Activated CD4-positive, alpha-beta T cell treated with anti-CD3 and anti-CD28 coated beads for 48 hours (primary cell): ENCODE results near the gene TMEM150B.

ENCODE experiments used
- DNase-seq: peaks from one replicate; pipeline ENCODE4 v3.0.0-alpha.2; 2020

The TMEM150B gene

DNA sequence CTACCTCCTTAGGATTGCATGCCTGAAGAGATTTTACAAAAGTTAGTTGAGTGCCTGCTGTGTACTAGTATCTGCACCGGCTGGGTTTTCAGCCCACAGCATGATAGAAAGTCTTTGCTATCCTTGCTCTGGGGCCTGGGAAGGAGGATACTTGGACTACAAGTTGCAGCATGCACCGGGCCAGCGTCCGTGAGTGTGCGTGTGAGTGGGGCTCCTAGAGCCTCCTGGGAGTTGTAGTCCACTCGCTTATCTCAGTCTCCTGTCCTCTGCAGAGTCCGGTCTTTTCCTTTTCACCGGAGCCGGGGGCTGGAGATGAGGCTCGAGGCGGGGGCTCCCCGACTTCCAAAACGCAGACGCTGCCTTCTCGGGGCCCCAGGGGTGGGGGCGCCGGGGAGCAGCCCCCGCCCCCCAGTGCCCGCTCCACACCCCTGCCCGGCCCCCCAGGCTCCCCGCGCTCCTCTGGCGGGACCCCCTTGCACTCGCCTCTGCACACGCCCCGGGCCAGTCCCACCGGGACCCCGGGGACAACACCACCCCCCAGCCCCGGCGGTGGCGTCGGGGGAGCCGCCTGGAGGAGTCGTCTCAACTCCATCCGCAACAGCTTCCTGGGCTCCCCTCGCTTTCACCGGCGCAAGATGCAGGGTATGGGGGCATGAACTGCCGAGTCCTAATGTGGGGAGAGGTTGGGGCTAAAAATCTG lies 20.7 kb downstream of the TMEM150B start:
- peak; percentile 71 for DNase-seq

- no peak for DNase-seq
Measured at GRCh38 chr19:55303477-55303876, 21.7 kb downstream of the TMEM150B start.

DNA sequence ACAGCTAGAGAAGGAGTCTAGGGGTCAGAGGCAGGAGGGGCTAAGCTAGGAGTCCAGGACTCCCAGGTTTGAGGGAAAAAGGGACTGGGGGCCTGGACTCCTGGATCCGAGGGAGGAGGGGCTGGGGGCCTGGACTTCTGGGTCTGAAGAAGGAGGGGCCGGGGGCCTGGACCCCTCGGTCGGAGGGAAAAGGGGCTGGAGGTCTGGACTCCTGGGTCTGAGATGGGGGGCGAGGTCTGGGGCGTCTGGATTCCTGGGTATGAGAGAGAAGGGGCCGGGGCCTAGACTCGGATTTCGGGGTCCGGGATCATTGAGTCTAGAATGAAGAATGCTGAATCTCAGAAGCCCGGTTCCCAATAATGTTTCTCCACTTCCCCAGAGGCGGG lies 22.8 kb downstream of the TMEM150B start:
- no peak for DNase-seq

DNA sequence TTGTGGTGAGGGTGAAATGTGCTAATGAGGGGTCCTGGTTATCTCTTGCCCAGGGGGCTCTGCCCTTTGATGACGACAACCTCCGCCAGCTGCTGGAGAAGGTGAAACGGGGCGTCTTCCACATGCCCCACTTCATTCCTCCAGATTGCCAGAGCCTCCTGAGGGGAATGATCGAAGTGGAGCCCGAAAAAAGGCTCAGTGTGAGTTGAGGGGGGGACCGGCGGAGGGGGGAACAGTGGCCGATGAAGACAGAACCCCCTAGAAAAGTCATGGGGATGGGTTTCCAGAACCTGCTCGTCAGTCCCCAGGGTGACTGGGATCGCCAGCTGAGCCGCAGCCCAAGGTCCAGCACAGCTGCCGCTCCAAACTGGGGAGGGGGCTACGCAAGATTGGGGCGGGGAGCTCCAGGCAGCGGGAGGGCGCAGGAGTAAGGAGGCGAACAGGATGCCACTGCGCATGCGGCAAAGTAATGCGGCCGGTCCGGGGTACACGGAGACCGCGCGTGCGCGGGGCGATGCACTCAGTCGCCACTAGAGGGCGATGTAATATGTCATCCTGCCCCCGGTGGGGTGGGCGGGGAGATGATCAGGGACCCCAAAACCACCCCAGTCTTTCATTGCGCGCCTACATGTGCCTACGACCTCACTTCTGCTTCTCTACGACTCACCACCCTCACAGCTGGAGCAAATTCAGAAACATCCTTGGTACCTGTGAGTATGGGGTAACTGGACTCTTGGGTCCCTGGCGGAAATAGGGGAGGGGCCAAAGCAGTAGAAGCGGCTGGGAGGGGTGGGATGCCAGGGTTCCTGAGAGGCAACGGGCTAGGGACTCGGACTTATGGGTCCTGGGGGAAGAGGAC lies 23.5 kb downstream of the TMEM150B start:
- peak; percentile 97 for DNase-seq

GRCh38 chr19:55300886-55301458 lies 24.2 kb downstream of the TMEM150B start:
- no peak for DNase-seq

DNA sequence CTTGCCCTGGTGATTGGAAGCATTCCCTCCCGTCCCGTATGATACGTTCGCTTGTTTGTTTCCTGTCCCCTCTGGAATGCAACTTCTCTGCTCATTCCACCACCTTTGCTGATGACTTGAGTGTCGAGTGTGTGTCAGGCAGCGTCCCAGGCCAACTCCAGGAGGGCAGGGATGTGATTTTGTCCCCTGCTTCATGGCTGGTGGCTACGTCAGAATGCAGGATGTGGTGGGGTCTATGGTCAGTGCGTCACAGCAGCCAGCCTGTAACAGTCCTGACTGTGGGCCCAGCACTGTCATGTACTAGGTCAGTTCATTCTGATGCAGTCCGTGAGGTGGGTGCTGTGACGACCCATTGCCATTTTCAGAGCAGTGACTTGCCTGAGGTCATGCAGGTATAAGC lies 25.1 kb downstream of the TMEM150B start:
- DNase-seq = no peak

DNA sequence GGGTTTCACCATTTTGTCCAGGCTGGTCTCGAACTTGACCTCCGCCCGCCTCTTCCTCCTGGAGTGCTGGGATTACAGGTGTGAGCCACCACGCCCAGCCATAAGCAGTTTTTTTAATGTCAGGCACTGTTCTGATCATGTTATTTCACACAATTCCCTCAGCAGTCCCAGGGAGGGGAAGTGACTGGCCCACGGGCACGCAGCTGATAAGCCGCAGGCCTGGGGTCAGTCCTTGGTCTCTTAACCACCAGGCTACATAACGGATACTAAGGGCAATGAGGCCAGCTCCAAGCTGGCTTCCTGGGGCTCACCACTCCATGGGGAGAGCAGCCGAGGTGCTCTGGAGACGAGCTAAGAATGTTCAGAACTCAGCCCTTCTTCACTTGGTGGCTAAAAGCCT lies 27.9 kb downstream of the TMEM150B start:
- DNase-seq = no peak

DNA sequence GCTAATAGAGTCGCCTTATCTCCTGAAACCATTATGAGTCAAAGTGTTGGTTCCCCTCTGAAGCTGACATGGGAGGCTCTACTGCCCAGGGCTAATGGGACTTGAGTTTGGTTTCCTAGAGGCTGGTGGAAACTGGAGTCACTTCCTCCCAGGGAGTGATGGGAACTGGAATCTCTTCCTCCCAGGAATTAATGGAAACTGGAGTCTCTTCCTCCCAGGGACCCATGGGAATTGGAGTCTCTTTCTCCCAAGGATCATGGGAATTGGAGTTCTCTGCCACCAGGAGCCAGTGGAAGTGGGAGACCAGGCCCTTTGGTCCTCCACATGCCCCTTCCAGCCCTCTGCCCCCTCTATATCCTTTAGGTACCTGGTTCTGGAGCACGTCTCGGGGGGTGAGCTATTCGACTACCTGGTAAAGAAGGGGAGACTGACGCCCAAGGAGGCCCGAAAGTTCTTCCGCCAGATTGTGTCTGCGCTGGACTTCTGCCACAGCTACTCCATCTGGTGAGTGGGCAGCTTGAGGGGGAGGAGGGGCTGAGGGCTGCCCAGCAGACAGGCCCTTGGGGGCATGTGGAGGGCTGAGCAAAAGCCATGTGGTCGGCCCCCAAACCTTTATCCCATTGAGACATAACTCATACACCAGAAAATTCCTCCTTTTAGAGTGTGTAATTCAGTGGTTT lies 35.9 kb downstream of the TMEM150B start:
- no peak for DNase-seq

- no peak for DNase-seq
Measured at GRCh38 chr19:55287361-55288079, 37.6 kb downstream of the TMEM150B start.

DNA sequence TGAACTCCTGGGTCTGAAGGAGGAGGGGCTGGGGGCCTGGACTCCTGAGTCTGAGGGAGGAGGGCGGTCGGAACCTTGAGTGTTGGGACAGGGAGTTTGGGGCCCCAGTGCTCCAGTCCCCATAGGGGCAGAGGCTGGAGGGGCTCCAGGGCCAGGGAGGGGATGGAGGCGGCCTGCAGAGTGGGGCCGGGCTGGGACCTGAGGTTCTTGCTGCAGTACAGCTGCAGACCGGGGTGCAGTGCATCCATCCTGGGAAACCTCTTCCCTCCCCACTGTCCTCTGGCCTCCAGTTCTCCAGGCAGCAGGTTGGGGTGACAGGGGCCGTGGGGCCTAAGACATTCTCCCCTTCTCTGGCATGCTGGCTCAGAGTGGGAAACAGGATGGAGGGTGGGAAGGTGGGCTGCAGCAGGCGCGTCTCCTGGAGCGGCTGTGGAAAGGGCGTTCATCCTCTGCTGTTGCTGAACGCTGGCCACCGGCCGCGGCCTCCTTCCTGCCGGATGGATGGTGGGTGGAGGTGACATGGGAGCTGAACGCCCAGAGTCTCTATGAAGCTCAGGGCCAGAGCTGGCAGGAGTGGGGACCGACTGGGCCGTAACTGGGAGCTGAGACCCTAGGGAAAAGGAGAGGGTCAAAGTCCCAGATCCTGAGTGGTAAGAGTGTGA lies 39.8 kb downstream of the TMEM150B start:
- no peak for DNase-seq

- no peak for DNase-seq
Measured at GRCh38 chr19:55284405-55285058, 40.6 kb downstream of the TMEM150B start.

DNA sequence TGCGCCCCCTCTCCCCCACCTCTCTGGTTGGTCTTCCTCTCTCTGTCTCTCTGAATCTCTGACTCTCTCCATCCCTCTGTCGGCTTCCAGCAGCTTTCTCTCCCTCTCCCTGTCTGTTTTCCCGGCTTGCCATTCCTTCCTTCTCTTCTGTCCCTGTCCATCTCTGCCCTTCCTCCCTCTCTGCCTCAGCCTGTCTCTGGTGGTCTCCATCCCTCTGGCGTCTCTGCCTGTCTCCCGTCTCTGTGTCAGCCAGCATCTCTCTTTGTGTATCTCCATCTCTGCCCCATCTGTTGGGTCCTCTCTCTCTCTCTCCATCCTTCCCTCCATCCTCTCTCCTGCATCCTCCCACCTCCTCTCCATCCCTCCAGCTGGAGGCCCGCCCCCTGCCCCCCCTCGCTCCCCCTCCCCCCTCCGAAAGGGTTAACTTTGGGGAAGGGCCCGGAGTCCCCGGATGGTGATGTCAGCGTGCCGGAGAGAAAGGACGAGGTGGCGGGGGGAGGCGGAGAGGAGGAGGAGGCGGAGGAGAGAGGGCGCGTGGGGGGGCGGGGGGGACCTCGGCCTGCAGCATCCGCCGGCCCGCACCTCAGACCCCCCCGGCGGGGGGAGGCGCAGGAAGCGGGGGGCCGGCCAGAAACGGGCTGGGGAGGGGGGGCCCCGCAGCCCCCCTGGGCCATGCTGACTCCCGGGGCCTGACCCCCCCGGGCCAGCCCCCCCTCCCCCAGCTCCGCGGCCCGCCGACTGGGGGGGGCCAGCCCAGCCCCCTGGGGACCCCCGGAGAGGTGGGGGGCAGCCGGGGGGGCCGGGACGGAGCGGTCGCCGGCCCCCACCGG lies 41.4 kb downstream of the TMEM150B start, which contains the start of gene BRSK1:
BRSK1 (plus strand) TSS at position 450 of the 830 bp plus-strand sequence. CDS start 446 bp downstream, outside the sequence.
- DNase-seq = peak; percentile 56

DNA sequence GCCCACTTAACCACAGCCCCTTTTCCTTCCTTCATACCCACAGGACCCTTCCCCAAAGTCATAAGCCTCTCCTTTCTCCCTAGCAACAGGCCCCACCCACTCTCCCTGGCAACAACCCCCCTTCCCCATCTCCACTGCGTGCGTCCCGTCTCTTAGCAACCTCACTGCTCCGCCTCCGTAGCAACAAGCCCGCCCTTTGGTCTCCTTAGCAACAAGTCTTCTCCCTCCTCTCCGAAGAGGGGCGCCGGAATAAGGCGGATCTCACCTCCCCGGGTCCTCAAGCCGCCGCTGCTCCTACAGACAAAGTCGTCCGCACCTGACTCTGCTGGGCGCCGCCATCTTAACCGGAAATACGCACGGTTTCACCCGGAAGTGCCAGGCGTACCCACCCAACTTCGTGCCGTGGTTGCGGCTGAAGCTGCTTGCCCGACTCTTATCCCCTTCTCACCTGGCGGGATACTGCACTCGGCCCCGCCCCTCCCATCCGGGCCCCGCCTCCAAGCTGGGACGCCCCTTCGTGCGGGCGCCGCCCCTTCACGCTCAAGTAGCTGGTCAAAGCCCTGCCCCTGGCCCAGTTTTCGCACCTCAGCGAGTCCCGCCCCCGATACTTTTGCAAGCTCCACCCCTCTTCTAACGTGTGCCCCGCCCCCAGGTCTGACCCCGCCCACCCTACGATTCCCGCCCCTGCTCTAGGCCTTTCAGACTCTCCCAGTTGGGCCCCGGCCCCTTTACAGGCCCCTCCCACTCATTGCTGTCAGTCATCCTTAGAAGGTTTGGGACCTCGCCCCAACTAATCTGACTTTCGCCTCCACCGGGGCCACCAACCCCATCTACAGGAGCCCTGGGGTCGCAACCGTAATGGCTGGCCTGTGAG lies 45.1 kb downstream of the TMEM150B start, which contains the start of gene HSPBP1:
HSPBP1 (minus strand) TSS at position 341 of the 874 bp plus-strand sequence. CDS start 502 bp downstream, outside the sequence.
- DNase-seq = peak; percentile 98

GRCh38 chr19:55279340-55279739 lies 45.8 kb downstream of the TMEM150B start:
- no peak for DNase-seq

DNA sequence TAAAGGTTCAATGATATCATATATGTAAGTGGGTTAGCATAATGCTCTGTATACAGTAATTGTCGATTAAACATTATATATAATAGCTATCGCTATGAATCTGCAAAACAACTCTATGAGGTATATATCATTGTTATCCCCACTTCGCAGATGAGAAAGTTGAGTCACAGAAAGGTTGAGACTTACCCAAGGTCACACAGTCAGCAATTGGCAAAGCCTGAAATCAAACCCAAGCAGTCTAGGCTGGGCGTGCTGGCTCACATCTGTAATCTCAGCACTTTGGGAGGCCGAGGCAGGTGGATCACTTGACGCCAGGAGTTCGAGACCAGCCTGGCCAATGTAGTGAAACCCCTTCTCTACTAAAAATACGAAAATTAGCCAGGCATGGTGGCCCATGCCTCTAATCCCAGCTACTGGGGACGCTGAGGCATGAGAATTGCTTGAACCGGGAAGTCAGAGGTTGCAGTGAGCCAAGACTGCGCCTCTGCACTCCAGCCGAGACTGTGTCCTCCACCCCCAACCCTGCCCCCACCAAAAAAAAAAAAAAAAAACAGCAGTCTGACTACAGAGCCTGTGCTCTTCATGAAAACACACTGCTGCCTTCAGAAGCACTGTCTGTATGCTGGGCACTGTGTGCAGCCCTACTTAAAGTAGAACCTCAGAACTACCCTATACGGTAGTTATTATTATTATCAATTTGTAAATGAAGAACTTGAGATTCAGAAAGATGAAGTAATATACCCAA lies 46.6 kb downstream of the TMEM150B start:
- DNase-seq = no peak

GRCh38 chr19:55277494-55277893 lies 47.6 kb downstream of the TMEM150B start:
- no peak for DNase-seq

DNA sequence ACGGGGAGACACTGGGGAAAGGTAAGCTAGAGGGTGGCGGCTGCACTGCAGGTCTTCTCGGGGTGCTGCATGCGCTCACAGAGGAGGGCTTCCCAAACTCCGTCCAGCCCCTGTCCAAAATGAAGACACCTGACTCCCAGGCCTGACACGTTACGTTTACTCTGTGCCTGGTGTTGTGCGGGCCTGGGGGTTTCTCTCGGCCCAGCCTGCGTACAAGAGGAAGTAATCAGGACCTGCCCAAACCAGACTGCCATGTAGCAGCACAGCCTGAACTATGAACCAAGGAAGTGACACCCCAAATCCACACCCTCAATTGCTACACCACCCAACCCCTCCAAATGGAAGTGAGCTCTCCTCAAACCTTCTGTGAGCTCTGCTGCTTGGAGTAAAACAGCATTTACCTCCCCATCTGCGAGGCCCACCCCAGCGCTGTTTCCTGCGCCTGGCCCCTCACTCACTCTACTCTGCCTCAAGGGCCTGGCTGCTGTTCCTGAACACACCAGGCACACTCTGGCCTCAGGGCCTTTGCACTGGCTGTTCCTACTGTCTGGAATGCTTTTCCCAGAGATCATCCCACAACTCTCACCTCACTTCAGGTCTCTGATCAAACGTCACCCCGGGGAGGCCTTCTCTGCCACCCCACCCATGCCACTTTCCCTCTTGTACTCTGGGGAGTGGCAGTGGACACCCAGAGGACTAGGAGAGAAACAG lies 48.3 kb downstream of the TMEM150B start:
- no peak for DNase-seq
